ENCODE data around the gene SLC5A4.
A peak's percentile ranks its signal among the peaks of the same experiment; 100 is the strongest.

SLC5A4 gene

DNA sequence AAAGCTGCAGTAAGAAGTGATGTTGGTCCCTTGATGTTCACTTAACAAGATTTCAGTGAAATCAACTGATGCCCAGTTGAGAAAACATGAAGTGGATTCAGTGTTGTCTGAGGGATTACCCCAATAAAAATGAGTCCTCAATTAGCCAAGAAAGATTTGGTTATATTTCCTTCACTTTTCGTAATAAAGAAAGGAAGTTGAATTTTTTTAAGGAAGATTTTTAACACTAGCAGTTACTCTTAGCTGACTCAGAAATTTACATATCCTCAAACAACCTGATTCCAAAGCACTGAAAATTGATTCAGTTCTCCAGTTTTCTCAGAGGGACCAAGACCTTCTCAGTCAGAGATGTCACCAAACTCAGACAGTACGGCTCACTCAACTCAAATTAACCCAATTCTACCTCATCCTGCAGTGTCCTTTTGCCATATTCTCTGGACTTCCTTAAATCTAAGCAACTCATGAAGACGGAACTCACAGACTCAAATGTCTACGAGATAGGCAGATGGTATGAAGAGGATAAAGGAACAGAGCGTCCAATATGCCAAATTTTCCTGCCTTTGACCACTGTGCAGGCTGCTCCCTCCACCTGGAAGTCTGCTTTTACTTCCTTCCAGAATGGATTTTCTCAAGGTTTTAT, 22.8 kb downstream of the SLC5A4 start:
- no peak for DNase-seq (ENCODE audit: low spot score)

GRCh38 chr22:32226326-32227104, 28.6 kb downstream of the SLC5A4 start:
- DNase-seq (ENCODE audit: low spot score), result no peak

- no peak for DNase-seq (ENCODE audit: low spot score)
Measured at GRCh38 chr22:32222991-32223390, 32.2 kb downstream of the SLC5A4 start.

- DNase-seq (ENCODE audit: low spot score), result no peak
Measured at GRCh38 chr22:32219026-32219425, 36.1 kb downstream of the SLC5A4 start.

DNA sequence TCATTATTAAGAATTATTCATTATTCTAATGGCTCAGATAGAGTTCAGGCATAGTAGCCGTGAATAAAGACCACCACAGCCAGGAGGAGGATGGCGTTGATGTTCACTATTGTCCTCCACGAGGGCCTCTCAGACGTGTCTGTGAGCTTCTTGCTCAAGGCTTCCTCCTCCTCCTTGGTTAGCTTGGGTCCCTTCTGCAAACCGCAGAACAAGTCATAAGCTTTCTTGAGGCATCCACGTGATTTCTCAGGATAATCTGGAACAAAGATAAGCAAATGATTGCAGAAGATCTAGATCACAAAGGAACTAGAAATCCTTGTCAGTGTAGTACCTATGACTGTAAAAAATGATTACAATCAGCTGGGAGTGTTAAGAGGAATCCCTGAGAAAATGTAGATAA, 36.7 kb downstream of the SLC5A4 start:
- DNase-seq (ENCODE audit: low spot score), result no peak

- no peak for DNase-seq (ENCODE audit: low spot score)
Measured at GRCh38 chr22:32217465-32217864, 37.7 kb downstream of the SLC5A4 start.

DNA sequence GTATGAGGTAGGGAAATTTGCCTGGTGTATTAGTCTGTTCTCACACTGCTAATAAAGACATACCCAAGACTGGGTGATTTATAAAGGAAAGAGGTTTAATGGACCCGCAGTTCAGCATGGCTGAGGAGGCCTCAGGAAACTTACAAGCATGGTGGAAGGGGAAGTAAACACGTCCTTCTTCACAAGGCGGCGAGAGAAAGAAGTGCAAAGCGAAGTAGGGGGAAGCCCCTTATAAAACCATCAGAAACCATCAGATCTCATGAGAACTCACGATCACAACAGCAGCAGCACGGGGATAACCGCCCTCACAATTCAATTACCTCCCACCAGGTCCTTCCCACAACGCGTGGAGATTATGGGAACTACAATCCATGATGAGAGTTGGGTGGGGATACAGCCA, 38.2 kb downstream of the SLC5A4 start:
- DNase-seq (ENCODE audit: low spot score), result no peak

GRCh38 chr22:32211011-32211410, 44.1 kb downstream of the SLC5A4 start:
- no peak for DNase-seq (ENCODE audit: low spot score)

GRCh38 chr22:32208681-32209080, 46.5 kb downstream of the SLC5A4 start:
- DNase-seq (ENCODE audit: low spot score), result no peak

DNA sequence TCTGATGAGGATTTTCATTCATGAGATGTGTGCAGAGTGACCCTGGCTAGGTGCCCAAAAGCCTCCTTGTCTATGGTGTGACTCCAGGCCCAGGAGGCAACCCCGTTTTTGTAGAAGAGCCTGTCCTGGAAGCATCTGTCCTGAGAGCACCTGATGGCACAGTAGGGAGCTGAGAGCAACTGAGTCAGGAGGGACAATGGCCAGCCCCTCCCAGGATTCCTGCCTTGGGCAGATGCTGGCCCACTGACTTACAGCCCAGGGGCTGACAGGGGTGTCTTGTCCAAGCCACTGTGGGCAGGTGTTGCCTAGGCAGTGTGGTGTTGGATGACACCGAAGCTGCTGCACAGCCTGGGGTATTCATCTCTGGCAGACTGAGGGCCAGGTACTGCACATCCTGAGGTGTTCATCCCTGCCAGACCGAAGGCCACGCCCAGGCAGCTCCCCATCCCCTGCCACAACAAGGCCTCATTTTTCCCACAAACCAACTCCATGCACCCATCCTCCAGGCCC, 47.1 kb downstream of the SLC5A4 start:
- DNase-seq (ENCODE audit: low spot score), result no peak

GRCh38 chr22:32206774-32207758, 48.1 kb downstream of the SLC5A4 start:
- peak; percentile 67 for DNase-seq (ENCODE audit: low spot score)

- peak; percentile 69 for DNase-seq (ENCODE audit: low spot score)
Measured at GRCh38 chr22:32205974-32206773, 49.0 kb downstream of the SLC5A4 start.

DNA sequence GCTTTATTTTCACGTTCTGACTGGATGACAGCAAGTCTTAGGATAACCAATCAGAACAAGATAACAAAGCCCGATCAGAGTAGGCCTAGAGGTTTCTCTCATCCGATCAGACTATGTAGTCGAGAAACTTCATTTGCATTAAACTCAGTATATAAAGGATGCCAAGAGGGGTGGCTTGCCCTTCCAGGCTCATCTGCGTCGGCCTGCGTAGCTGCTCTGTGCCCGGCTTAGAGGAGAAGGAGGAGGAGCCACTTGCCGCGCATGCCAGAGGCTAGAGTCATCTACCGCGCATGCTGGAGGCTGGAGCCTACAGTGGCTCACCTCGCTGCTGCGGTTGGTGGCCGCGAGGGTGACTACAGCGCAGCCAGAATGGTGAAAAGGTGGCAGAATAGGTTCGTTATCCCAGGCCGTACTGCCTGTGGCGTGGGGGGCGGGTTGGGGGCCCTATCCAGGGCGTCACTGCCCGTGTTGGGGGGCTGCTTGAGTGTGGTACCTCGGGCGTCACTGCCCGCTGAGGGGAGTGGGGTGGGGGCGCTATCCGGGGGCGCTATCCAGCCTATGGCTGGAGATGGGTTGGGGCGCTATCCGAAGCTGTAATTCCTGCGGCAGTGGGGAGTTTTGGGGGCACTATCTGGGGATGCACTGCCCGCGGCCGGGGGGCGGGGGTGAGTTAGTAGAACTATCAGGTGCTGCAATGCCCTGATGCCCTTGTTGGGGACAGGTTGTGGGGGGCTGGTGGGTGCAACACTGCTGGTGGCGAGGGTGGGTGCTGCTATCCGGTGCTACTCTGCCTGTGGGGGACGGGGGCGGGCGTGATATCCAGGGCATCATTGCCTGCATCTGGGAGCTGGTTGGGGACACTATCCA, 50.1 kb downstream of the SLC5A4 start, which contains the start of gene RFPL2:
Gene RFPL2 (minus strand): TSS at position 218 of the 867 bp plus-strand sequence. CDS start 2,622 bp downstream, outside the sequence.
- DNase-seq (ENCODE audit: low spot score), result peak; percentile 90

DNA sequence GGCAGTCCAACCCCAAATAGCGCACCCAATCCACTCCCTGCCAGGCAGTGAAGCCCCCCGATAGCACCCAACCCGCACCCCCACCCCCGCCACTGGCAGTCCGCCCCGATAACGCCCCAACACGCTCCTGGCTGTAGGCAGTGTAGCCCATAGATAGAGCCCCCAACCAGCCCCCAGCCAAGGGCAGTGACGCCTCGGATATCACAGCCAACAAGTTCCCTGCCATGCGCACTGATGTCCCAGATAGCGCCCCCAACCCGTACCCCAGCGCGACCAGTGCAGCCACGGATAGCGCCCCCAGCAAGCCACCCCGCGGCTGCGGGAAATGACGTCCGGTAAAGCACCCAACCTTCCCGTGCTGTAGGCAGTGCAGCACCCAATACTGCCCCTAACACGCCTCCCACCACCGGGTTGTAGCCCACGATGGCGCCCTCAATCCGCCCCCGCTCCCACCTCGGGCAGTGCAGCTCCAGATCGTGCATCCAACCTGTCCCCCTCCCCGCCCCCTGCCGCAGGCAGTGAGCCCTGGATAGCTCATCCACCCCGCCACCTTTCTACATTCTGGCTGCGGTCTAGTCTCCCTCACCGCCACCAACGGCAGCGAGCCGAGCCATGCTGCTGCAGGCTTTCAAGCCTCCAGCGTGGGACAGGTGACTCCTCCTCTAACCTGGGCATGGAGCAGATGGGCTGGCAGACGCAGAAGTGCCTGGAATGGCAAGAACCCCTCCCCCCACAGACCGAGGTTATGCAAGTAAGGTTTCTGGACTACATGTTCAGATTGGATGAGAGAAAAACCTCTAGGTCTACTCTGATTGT, 50.9 kb downstream of the SLC5A4 start:
- DNase-seq (ENCODE audit: low spot score), result peak; percentile 61

GRCh38 chr22:32203181-32204039, 51.7 kb downstream of the SLC5A4 start:
- DNase-seq (ENCODE audit: low spot score), result no peak

DNA sequence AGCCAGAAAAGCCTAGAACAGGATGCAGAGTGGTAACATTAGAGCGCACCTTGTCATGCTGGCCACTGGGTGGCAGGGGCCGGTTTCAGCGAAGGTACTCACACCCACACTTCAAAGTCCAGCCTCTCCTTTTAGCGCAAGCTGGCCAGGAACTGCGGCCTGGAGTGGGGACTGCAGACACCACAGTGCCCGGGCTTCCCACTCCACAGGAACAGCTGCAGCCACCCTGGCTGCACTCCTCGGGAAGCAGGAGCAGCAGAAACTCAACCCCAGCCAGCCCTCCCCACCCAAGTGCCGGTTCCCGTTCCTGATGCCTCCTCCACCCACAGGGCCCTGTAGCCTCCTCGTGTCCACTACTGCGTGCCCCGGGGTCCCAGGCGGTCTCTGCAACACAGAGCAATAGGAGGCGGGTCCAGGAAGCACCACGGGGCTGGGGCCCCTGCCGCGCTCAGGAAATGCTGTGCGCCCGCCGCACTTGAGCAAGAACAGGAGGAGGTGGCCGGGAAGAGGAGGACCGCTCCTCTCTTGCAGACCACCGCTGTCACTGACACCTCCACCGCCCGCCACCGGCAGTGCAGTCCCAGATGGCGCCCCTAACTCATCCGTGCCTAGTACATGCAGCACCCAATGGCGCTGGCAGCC, 52.5 kb downstream of the SLC5A4 start:
- peak; percentile 78 for DNase-seq (ENCODE audit: low spot score)

- no peak for DNase-seq (ENCODE audit: low spot score)
Measured at GRCh38 chr22:32202161-32202538, 53.0 kb downstream of the SLC5A4 start.

GRCh38 chr22:32200752-32201151, 54.4 kb downstream of the SLC5A4 start:
- DNase-seq (ENCODE audit: low spot score), result no peak

Data from iPS-NIHi11 (cell line).